ENCODE results near the gene ZNF669.

The ZNF669 gene

DNA sequence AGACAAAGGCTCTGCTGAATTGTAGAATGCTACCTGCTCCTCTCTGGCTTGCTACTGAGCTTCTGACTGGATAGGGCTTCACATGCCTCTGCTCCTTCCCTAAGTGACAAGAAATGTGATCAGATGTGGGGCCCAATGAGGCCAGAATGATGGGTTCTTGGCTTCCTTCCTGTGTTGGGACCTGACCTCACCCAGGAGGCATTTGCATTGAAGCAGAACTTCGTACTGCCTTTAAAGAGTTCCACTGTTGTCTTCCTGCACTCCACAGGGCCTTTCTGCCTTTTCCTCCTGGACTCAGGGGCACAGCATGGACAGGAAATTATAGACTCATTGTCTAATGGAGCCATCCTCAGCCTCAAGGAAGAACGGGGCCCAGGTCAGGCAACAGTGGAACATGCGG lies 39.9 kb downstream of the ZNF669 start:
- TF ChIP-seq, protein P1, sequence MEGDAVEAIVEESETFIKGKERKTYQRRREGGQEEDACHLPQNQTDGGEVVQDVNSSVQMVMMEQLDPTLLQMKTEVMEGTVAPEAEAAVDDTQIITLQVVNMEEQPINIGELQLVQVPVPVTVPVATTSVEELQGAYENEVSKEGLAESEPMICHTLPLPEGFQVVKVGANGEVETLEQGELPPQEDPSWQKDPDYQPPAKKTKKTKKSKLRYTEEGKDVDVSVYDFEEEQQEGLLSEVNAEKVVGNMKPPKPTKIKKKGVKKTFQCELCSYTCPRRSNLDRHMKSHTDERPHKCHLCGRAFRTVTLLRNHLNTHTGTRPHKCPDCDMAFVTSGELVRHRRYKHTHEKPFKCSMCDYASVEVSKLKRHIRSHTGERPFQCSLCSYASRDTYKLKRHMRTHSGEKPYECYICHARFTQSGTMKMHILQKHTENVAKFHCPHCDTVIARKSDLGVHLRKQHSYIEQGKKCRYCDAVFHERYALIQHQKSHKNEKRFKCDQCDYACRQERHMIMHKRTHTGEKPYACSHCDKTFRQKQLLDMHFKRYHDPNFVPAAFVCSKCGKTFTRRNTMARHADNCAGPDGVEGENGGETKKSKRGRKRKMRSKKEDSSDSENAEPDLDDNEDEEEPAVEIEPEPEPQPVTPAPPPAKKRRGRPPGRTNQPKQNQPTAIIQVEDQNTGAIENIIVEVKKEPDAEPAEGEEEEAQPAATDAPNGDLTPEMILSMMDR (IDR thresholded peaks at IDR 0.05): no peak
- no peaks in the 10 kb centered on the region for H3K9me3 ChIP-seq (ENCODE audit: control insufficient read depth, low read length)
- peaks cover 3% of the 10 kb centered on the region for H3K79me2 ChIP-seq
- H2AFZ ChIP-seq: no peak overlapping the region
- H3K27ac ChIP-seq: no peak overlapping the region
- H3K27me3 ChIP-seq (ENCODE audit: control insufficient read depth, insufficient read depth, low read length): no peaks in the 10 kb centered on the region
- H3K4me3 ChIP-seq (ENCODE audit: low read depth, low read length): no peak overlapping the region
- H3K36me3 ChIP-seq (ENCODE audit: control insufficient read depth, insufficient read depth, low read length): no peaks in the 10 kb centered on the region
- H3K4me2 ChIP-seq (ENCODE audit: low read length): no peak overlapping the region
- no peak overlapping the region for H3K9ac ChIP-seq
- no peaks in the 10 kb centered on the region for H3K4me1 ChIP-seq

DNA sequence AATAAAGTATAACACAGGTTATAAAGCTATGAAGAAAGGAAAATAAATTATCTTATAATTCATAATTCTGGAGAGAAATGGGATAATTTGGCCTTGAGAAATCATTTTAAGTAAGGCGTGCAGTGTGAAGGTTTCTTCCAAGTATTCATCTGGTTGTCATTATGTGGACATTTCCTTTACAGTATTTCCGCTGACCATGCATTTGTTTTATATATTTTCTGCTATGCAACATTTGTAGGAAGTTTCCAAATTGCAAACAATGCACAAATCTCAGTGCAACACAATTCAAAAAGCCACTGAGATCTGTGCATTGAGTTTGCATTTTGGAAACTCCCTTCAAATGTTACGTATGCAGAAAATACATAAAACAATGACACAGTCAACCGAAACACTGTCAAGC lies 43.4 kb downstream of the ZNF669 start:
- Histone ChIP-seq H3K27ac (no peak overlapping the region), H3K4me3 (ENCODE audit: low read depth, low read length) (no peak overlapping the region), H3K9ac (no peak overlapping the region), H3K36me3 (ENCODE audit: control insufficient read depth, insufficient read depth, low read length) (no peaks in the 10 kb centered on the region), H3K27me3 (ENCODE audit: control insufficient read depth, insufficient read depth, low read length) (no peaks in the 10 kb centered on the region), H3K4me1 (no peaks in the 10 kb centered on the region), H3K9me3 (ENCODE audit: control insufficient read depth, low read length) (no peaks in the 10 kb centered on the region), H3K79me2 (no peaks in the 10 kb centered on the region), H2AFZ (no peak overlapping the region), H3K4me2 (ENCODE audit: low read length) (no peak overlapping the region)
- TF ChIP-seq, protein P1 (IDR thresholded peaks at IDR 0.05): no peak

DNA sequence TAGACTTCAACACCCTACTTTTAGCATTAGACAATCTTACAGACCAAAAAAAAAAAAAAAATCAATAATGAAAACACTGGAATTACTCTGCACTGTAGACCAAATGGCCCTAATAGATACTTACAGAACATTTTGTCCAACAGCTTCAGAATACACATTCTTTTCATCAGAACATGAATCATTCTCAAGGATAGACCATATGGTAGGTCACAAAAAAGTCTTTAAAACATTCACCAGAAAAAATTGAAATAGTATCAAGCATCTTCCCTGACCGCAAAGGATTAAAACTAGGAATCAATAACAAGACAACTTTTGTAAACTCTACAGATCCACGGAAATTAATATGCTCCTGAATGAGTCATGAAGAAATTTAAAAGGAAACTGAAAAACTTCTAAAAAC lies 48.1 kb downstream of the ZNF669 start:
- Histone ChIP-seq H3K9me3 (ENCODE audit: control insufficient read depth, low read length) (no peaks in the 10 kb centered on the region), H2AFZ (no peak overlapping the region), H3K27ac (no peak overlapping the region), H3K27me3 (ENCODE audit: control insufficient read depth, insufficient read depth, low read length) (no peaks in the 10 kb centered on the region), H3K4me2 (ENCODE audit: low read length) (no peak overlapping the region), H3K79me2 (no peaks in the 10 kb centered on the region), H3K9ac (no peak overlapping the region), H3K36me3 (ENCODE audit: control insufficient read depth, insufficient read depth, low read length) (no peaks in the 10 kb centered on the region), H3K4me3 (ENCODE audit: low read depth, low read length) (no peak overlapping the region), H3K4me1 (no peaks in the 10 kb centered on the region)
- TF ChIP-seq, protein P1 (IDR thresholded peaks at IDR 0.05): no peak

DNA sequence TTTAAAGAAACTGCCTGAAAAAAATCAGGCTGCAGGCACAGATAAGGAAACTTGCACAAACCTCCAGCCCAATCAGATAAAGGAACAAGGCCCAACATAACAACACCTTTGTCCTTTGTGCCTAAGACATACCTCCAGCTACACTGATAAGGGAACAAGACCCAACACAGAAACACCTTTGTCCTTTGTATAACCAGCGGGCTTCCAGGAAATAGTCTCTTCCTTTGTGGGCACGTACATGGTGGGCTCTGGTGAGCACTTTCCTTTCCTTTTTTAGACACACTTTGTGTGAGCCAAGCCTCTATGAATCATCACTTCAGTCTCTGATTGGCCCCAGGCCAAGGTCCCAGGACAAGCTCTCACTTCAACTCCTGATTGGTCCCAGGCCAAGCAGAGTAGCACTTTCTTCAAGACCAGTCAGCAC lies 49.2 kb downstream of the ZNF669 start:
- Histone ChIP-seq H3K4me2 (ENCODE audit: low read length) (no peak overlapping the region), H3K79me2 (no peaks in the 10 kb centered on the region), H3K27me3 (ENCODE audit: control insufficient read depth, insufficient read depth, low read length) (no peaks in the 10 kb centered on the region), H3K36me3 (ENCODE audit: control insufficient read depth, insufficient read depth, low read length) (no peaks in the 10 kb centered on the region), H2AFZ (no peak overlapping the region), H3K4me3 (ENCODE audit: low read depth, low read length) (no peak overlapping the region), H3K4me1 (no peaks in the 10 kb centered on the region), H3K9ac (no peak overlapping the region), H3K9me3 (ENCODE audit: control insufficient read depth, low read length) (no peaks in the 10 kb centered on the region), H3K27ac (no peak overlapping the region)
- TF ChIP-seq, protein P1 (IDR thresholded peaks at IDR 0.05): no peak

Measured in parathyroid adenoma (tissue), 2 donors.